NCI-H524 treated with DMSO at 0.1 percent for 48 hours (cell line): ENCODE results near the gene ACCSL.

Source experiments
- DNase-seq: peaks from one replicate; lab custom pipeline; 2025; lab: John Stamatoyannopoulos, UW

Gene ACCSL

GRCh38 chr11:44047931-44048431 lies at the start of gene ACCSL:
Gene ACCSL, plus strand, starts transcription at chr11:44047981. Its CDS starts 56 bp downstream, at chr11:44048037.
- no peak for DNase-seq

GRCh38 chr11:43998308-43998707 lies 49.5 kb upstream of the ACCSL start:
- no peak for DNase-seq

DNA sequence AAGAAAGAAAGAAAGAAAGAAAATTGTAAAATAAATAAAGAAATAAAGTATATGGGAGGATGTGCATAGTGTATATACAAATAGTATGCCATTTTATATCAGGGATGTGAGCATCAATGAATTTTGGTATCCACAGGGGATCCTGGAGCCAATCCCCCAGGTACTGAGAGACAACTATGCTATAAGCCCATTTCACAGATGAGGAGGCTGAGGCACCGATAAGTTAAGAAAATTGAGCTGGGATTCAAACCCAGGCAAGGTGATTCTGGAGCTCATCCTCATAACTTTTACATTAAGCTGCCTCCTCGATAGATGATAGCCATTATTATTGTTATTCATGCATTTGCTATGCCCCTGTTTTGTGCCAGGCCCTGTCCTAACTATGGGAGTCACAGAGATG lies 47.0 kb upstream of the ACCSL start:
- no peak for DNase-seq

DNA sequence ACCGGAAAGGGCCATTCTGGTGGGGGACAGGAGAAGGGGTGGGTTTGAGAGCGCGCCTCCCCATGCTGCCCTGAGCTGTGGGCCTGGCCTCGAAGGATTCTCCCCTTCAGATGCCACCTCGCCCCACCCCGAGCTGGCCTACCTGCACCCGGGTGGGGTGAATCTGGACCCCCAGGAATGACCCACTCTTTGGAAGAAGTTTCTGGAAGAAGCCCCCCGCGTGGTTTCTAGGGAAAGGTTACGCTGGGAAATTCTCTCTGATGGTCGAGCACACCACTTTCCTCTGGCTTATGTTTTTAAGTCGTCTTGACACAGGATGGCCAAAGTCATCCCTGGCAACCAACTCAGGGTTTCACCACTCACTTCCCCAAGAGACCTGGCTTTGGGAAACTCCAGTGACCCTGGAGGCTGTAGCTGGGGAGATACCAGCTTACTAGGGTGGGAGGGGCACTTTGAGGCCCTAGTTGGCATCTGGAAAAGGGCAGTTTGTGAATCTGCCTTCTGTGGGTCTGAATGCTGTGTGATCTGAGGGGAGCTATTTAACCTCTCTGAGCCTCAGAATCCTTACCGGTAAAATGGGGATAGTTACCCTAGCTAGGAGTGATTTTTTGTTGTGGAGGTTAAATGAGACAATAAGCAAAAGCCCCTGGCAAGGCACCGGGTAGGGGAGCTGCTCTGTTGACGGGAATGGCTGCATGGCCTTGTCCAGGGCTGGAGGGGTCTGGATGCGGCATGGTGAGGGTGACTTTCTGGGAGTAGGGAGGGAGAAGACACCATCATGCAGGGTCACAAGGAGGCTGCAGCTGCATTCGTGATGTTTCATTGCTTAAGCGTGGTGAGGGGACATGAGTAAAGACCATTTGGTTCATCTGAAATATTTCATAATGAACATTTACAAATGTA lies 45.3 kb upstream of the ACCSL start:
- DNase-seq = no peak

GRCh38 chr11:44003736-44004451 lies 43.9 kb upstream of the ACCSL start:
- no peak for DNase-seq

DNA sequence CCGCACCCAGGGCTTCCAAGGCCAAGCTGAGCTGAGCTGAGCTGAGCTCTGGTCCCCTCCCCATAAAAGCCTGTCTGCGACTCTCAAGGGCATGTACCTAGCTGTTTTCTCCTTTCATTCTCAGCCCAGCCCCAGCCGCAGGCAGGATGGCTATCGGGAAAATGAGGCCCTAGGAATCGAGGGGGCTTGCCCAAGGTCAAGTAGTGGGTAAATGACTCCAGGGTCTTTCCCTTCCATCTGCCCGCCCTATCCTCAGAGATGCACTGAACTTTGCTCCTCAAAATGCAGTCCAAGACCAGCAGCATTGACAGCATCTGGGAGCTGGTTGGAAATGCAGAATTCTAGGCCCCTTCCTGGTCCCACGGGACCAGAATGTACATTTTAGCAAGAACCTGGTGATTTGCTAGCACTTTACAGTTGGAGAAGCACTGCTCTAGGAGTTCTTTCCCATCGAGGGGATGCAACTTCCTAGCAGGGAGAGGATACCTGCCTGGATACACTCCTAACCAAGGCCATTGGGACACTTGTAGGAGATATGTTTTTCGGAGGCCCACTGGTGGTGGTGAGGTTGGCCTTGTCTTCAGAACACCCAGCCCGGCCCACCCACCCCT lies 43.2 kb upstream of the ACCSL start:
- DNase-seq = no peak

DNA sequence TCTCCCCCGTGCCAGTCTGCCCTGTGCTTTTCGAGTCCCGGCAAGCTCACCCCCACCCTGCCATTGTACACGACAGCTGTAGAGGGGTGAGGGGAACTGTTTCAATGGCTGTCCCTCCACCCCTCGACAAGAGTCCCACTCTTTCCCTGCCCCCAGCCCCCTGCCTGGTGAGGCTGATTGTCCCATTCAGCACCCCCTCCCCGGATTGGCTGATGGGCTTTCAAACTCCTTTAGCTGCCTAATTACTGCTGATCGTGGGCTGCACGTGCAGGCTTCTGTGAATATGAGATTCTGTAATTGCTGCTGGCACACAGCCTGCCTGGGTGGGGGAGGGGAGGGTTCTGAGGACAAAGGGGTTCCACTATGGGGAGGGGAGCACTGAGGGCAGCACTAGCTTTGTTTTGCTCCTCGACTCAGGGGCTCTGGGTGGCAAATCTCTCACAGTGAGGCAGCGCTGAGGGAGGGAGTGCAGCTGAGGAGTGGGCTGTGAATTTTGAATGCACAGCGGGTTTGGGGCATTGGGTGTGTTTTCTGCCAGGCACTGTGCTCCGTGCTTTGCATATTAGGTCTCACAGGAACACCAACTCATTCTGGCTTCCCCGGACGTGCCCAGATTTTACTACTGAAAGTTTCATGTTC lies 42.6 kb upstream of the ACCSL start:
- no peak for DNase-seq

- DNase-seq = no peak
Observed at GRCh38 chr11:44005956-44006355, 41.8 kb upstream of the ACCSL start.

DNA sequence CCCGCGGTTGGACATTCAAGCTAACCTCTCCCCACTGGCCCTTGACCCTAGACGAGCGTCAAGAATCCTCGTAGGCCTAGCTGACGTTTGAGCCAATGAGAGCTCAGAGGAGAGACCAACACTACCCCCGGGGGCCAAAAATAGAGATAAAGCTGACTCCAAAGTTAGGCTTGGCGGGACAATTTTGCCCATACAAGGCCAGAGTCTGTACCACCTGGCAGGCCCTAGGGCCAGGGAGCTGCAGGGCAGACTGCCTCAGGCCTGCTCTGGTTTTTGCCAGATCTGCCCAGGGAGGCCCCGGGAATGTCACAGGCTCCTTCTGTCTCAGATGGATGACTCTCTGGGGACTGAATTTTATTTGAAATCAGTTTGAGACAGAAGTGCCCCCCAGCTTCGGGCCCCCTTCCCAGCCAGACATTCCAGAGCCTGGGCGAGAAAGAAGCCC lies 40.8 kb upstream of the ACCSL start:
- DNase-seq = no peak

GRCh38 chr11:44007481-44008087 lies 40.2 kb upstream of the ACCSL start:
- no peak for DNase-seq

GRCh38 chr11:44008088-44008501 lies 39.7 kb upstream of the ACCSL start:
- DNase-seq = no peak

- no peak for DNase-seq
Observed at GRCh38 chr11:44008698-44009097, 39.1 kb upstream of the ACCSL start.

- DNase-seq = no peak
Observed at GRCh38 chr11:44010789-44011251, 37.0 kb upstream of the ACCSL start.

- no peak for DNase-seq
Observed at GRCh38 chr11:44011797-44012196, 36.0 kb upstream of the ACCSL start.

DNA sequence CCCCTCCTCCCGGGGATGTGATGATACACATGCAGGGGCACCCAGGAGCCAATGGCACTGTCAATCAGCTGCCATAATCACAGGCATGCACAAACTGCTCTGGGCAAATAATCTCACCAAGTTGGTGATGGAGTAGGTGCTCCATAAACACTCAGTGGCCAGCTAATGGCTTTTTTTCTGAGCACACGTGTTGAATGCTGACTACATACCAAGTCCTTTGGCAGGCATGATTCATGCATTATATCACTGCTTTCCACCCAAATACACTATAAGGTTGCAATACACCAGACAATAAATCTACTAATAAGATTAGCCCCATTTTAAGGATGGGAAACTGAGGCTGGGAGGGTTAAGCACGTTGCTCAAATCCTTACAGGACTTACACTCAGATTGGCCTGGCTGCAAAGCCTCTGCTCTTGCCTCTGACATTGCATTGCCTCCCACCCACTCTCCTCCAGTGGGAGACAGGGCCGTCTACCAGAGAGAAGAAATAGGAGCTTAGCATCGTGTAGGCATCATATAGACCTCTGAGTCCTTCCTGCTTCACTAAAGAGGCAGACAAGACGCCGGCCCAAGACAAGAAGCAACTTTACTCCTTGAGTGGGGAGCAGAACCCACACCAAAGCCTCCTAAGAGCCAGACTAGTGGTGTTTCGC lies 32.7 kb upstream of the ACCSL start:
- DNase-seq = no peak

GRCh38 chr11:44015624-44016007 lies 32.2 kb upstream of the ACCSL start:
- no peak for DNase-seq

GRCh38 chr11:44016131-44016530 lies 31.6 kb upstream of the ACCSL start:
- no peak for DNase-seq

DNA sequence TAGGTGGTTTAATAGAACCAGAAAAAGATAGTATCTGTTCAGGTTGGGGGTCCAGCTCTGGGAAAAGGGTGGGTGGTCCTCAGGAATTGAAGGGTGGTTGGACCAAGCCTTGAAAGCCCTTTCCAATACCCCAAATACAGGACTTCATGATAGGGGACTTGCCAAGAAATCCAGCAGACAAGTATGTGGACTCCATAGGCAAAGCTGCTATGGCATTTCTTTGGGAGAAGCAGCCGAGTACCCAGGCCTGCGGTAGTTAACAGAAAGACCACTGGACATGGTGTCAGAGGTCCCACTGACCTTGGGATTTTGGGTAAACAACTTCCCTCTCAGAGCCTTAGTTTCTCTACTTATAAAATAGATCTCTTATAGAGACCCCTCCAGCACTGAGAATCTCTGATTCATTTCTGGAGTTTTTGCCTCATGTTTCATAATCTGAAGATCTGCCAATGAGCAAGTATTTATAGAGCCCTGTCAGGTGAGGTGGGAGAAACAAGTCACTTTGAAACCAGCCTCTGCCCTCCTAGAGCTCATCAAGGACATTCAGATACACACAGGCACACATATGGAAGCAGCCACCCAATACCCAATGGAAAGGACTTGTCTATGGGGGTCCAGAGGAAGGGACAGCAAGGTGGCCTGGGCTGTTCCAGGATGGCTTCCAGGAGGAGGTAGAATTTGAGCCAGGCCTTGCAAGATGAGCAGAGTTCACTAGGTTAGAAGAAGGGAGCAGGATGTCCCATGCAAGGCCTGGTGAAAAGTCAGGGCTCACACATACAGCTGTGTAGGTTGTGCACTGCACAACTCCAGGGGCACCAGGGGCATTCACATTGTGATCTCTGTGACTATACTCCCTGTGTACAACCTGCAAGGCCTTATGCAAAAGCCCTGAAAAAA lies 31.0 kb upstream of the ACCSL start:
- DNase-seq = no peak

DNA sequence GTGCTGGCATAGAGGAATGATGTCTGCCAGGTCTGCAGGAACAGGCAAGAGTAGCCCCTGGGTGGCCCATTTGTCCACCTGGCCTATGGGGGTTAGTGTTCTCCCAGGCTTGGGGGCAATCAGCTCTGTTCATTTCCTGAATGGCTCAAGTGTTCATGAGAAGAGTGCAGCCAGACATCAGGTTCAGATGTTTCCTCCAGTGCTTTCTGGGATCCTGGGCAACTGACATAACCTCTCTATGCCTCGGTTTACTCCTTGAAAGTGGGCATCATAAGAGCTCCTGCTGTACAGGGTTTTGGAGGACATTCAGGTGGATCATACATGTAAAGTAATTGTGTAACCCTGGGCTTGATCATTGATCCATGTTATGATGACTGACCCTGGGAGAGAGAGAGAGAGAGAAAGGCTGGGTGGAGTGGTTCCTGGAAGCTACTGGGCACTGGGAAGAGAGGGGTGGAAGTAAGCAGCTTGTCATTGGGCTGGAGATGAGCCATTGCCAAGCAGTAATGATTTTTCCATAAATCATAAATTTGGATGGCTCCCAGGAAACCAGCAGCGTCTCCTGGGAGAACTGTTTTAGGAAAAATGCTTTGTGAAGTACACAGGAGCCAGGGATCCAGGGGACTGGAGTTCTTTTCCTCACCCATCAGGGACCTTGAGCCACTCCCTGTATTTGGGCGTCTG lies 30.2 kb upstream of the ACCSL start:
- DNase-seq = no peak
